A549 (cell line): ENCODE measurements around the gene DUSP10.

Experiments
- RAD21 ChIP-seq, 2 experiments: fragments of >200 bp in 1 of 2; sonication (Bioruptor Twin) in 1 of 2; formaldehyde crosslinking in 1 of 2; IDR thresholded peaks in 1 of 2; conservative IDR thresholded peaks in 1 of 2; 2 replicates in 1 of 2; 3 replicates in 1 of 2; pipeline ENCODE4 v1.6.1; 2012 to 2018; ENCODE audit warnings: inconsistent platforms in 1 of 2
- TF ChIP-seq, protein P1 (sequence below): fragments of >200 bp; sonication (Bioruptor Twin); formaldehyde crosslinking; IDR thresholded peaks from 3 replicates; pipeline ENCODE4 v1.5.1; 2016

GRCh38 chr1:221728037-221728505 is 13.8 kb downstream of the DUSP10 start:
- no peak for TF ChIP-seq RAD21 (conservative IDR thresholded peaks at IDR 0.05 in 1 of 2, IDR thresholded peaks at IDR 0.05 in 1 of 2)
- TF ChIP-seq, protein P1, sequence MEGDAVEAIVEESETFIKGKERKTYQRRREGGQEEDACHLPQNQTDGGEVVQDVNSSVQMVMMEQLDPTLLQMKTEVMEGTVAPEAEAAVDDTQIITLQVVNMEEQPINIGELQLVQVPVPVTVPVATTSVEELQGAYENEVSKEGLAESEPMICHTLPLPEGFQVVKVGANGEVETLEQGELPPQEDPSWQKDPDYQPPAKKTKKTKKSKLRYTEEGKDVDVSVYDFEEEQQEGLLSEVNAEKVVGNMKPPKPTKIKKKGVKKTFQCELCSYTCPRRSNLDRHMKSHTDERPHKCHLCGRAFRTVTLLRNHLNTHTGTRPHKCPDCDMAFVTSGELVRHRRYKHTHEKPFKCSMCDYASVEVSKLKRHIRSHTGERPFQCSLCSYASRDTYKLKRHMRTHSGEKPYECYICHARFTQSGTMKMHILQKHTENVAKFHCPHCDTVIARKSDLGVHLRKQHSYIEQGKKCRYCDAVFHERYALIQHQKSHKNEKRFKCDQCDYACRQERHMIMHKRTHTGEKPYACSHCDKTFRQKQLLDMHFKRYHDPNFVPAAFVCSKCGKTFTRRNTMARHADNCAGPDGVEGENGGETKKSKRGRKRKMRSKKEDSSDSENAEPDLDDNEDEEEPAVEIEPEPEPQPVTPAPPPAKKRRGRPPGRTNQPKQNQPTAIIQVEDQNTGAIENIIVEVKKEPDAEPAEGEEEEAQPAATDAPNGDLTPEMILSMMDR, result no peak
